A673 (cell line): ENCODE data around the gene AP4S1.

Experiments used
- EZH2 ChIP-seq: fragments of 200-600 bp; sonication (generic); IDR thresholded peaks from 2 replicates; pipeline ENCODE4 v1.6.1; 2017; ENCODE audit warnings: borderline replicate concordance, low read depth, mild to moderate bottlenecking, mixed read lengths, antibody characterized with exemption, low read length; ENCODE audit not compliant: poor library complexity, severe bottlenecking
- TF ChIP-seq, protein P1 (sequence below): fragments of 300-800, 200-600 bp; sonication (generic); conservative IDR thresholded peaks from 2 replicates; pipeline ENCODE4 v1.5.1; 2017; ENCODE audit warnings: low read depth, mild to moderate bottlenecking, antibody characterized with exemption, low read length, moderate library complexity, mixed read lengths

DNA sequence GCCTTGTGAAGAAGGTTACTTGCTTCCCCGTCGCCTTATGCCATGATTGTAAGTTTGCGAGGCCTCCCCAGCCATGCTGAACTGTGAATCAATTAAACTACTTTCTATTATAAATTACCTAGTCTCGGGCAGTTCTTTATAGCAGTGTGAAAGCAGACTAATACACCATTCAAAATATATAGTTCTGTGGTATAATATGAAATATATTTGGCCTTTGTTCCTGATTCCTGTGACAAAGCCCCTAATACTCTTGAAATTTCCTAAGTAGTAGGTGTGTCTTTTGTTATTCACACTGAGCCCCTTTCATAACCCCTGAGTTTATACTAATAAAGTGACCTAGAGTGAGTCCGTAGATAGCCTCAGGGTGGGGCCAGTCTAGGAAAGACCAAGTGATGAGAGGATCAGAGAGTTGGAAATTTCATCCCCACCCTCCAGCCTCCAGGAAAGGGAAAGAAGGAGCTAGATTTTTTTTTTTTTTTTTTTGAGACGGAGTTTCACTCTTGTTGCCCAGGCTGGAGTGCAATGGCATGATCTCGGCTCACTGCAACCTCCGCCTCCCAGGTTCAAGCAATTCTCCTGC is 20.1 kb downstream of the AP4S1 start:
- TF ChIP-seq, protein P1, sequence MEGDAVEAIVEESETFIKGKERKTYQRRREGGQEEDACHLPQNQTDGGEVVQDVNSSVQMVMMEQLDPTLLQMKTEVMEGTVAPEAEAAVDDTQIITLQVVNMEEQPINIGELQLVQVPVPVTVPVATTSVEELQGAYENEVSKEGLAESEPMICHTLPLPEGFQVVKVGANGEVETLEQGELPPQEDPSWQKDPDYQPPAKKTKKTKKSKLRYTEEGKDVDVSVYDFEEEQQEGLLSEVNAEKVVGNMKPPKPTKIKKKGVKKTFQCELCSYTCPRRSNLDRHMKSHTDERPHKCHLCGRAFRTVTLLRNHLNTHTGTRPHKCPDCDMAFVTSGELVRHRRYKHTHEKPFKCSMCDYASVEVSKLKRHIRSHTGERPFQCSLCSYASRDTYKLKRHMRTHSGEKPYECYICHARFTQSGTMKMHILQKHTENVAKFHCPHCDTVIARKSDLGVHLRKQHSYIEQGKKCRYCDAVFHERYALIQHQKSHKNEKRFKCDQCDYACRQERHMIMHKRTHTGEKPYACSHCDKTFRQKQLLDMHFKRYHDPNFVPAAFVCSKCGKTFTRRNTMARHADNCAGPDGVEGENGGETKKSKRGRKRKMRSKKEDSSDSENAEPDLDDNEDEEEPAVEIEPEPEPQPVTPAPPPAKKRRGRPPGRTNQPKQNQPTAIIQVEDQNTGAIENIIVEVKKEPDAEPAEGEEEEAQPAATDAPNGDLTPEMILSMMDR = no peak
- no peak for TF ChIP-seq EZH2
